ENCODE data around the gene LRRC1. TPM values are rescaled to one million over a fixed set of nuclear protein-coding genes. Genes with fewer than 3 reads are reported as not detected.
A peak's percentile ranks its signal among the peaks of the same experiment; 100 is the strongest.

LRRC1 gene
- 1 to 10 TPM; 2.3 to 3.1 TPM for total RNA-seq

GRCh38 chr6:53794720-53795339 lies at the start of gene LRRC1:
LRRC1 (plus strand) TSS chr6:53795005; CDS start chr6:53795257, 252 bp downstream.
- Mint-ChIP-seq H3K9me3 (ENCODE audit: low read depth) (no peaks in the 10 kb centered on the region), H3K27me3 (peaks cover 22% of the 10 kb centered on the region), H3K36me3 (ENCODE audit: low read depth) (no peaks in the 10 kb centered on the region), H3K4me1 (peaks cover 17% of the 10 kb centered on the region), H3K4me3 (peak within 1 kb of the TSS; percentile 90), H3K27ac (peak within 1 kb of the TSS; percentile 83)
- ATAC-seq (peak; percentile 75), DNase-seq (peak; percentile 90)
- intact Hi-C loops (cut with DNase I, micrococcal nuclease): loop anchor here (1.0 to 10.0 kb wide), 9 partner anchors 142 to 1498 kb away; partner anchors contain the start of genes GCLC (in 1 of the 2) and PAQR8 (in 1 of the 2)
- CTCF ChIA-PET: interaction anchor here (1.7 to 3.2 kb wide), 3 partner anchors 22 to 161 kb away, joined by 4 to 17 read pairs (median 5); no protein-coding TSS in a partner anchor
- POLR2A ChIA-PET: interaction anchor here (0.6 kb wide), 1 partner anchor 308 kb away, joined by 3 read pairs; no protein-coding TSS in a partner anchor

DNA sequence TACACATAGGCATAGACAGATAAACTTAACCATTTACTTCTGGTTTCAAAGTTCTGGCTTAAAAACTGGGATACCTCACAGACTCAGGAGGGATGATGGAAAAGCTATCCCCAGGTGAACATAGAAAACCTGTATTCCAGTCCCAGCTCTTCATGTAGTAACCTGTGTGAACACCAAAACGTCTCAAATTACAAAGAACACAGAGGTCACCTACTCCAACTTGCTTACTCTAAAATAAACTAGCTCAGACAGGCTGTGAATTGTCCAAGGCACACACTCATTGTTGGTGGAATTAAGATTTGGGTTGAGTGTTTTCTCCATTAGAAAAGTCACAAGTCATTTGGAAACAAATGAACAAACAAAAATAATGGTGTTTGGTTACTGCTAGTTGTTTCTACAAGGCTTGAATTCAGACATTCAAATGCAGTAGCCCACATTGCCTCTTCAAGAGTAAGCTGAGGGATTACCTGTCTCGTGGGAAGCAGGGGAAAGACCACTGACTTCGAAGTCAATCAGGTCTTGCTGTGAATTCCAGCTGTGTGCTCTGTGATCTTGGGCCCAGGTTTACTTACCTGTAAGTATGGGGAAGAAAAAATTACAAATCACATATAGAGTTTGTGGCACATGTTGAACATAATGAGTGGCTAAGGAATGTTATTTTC lies 48.2 kb upstream of the LRRC1 start:
- H3K27ac Mint-ChIP-seq: no peak overlapping the region
- intact Hi-C loops (cut with DNase I, micrococcal nuclease): no loop called here
- peaks cover 3% of the 10 kb centered on the region for H3K4me1 Mint-ChIP-seq
- H3K27me3 Mint-ChIP-seq: no peaks in the 10 kb centered on the region
- no peaks in the 10 kb centered on the region for H3K9me3 Mint-ChIP-seq (ENCODE audit: low read depth)
- no peaks in the 10 kb centered on the region for H3K36me3 Mint-ChIP-seq (ENCODE audit: low read depth)
- no peak for DNase-seq
- ChIA-PET POLR2A (no interaction called here), CTCF (interaction anchor here (0.7 kb wide), 1 partner anchor 487 kb away, joined by 3 read pairs; no protein-coding TSS in a partner anchor)
- no peak overlapping the region for H3K4me3 Mint-ChIP-seq
- no peak for ATAC-seq

- H3K4me1 Mint-ChIP-seq: no peaks in the 10 kb centered on the region
- H3K36me3 Mint-ChIP-seq (ENCODE audit: low read depth): no peaks in the 10 kb centered on the region
- ChIA-PET CTCF (interaction anchor here (0.8 to 1.3 kb wide), 3 partner anchors 21 to 106 kb away, joined by 3 read pairs; no protein-coding TSS in a partner anchor), POLR2A (no interaction called here)
- intact Hi-C loops (cut with DNase I, micrococcal nuclease): no loop called here
- no peak overlapping the region for H3K4me3 Mint-ChIP-seq
- no peak for DNase-seq
- no peak for ATAC-seq
- no peaks in the 10 kb centered on the region for H3K9me3 Mint-ChIP-seq (ENCODE audit: low read depth)
- peaks cover 2% of the 10 kb centered on the region for H3K27me3 Mint-ChIP-seq
- H3K27ac Mint-ChIP-seq: no peak overlapping the region
These were observed 44.7 kb upstream of the LRRC1 start for GRCh38 chr6:53750052-53750650.

- ChIA-PET CTCF (no interaction called here), POLR2A (no interaction called here)
- H3K36me3 Mint-ChIP-seq (ENCODE audit: low read depth): no peaks in the 10 kb centered on the region
- no peaks in the 10 kb centered on the region for H3K4me1 Mint-ChIP-seq
- ATAC-seq (no peak), DNase-seq (no peak)
- H3K27ac Mint-ChIP-seq: no peak overlapping the region
- peaks cover 2% of the 10 kb centered on the region for H3K27me3 Mint-ChIP-seq
- H3K9me3 Mint-ChIP-seq (ENCODE audit: low read depth): no peaks in the 10 kb centered on the region
- H3K4me3 Mint-ChIP-seq: no peak overlapping the region
- intact Hi-C loops (cut with DNase I, micrococcal nuclease): no loop called here
These were observed 43.4 kb upstream of the LRRC1 start for GRCh38 chr6:53751417-53751816.

DNA sequence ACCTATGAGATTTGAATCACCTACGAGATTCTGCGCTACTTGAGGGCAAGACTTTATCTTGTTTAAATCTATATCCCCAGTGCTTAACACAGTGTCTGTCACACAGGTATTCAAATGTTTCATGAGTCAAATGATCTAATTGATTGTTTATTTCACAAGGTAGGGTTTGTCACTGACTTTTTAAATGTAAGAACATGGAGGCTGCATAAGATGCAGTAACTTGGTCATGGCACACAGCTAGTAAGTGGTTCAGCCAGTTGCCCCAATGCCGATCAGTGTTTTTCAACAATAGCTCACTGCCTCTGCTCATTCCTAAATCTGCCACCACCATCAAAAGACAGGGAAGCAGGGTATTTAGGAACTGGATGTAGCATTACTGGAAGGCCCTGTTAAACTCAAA lies 42.4 kb upstream of the LRRC1 start:
- H3K27me3 Mint-ChIP-seq: peaks cover 2% of the 10 kb centered on the region
- ChIA-PET CTCF (interaction anchor here (1.0 kb wide), 1 partner anchor 25 kb away, joined by 4 read pairs; no protein-coding TSS in a partner anchor), POLR2A (no interaction called here)
- no peaks in the 10 kb centered on the region for H3K36me3 Mint-ChIP-seq (ENCODE audit: low read depth)
- ATAC-seq (no peak), DNase-seq (no peak)
- no peak overlapping the region for H3K27ac Mint-ChIP-seq
- H3K4me1 Mint-ChIP-seq: no peaks in the 10 kb centered on the region
- H3K9me3 Mint-ChIP-seq (ENCODE audit: low read depth): no peaks in the 10 kb centered on the region
- no peak overlapping the region for H3K4me3 Mint-ChIP-seq
- intact Hi-C loops (cut with DNase I, micrococcal nuclease): no loop called here

- Mint-ChIP-seq H3K27ac (no peak overlapping the region), H3K9me3 (ENCODE audit: low read depth) (no peaks in the 10 kb centered on the region), H3K4me3 (no peak overlapping the region), H3K36me3 (ENCODE audit: low read depth) (no peaks in the 10 kb centered on the region), H3K27me3 (peaks cover 2% of the 10 kb centered on the region), H3K4me1 (no peaks in the 10 kb centered on the region)
- POLR2A ChIA-PET: no interaction called here
- CTCF ChIA-PET: interaction anchor here (1.0 kb wide), 1 partner anchor 26 kb away, joined by 4 read pairs; no protein-coding TSS in a partner anchor
- intact Hi-C loops (cut with DNase I, micrococcal nuclease): no loop called here
- no peak for ATAC-seq
- no peak for DNase-seq
These were observed 41.9 kb upstream of the LRRC1 start for GRCh38 chr6:53752856-53753255.

DNA sequence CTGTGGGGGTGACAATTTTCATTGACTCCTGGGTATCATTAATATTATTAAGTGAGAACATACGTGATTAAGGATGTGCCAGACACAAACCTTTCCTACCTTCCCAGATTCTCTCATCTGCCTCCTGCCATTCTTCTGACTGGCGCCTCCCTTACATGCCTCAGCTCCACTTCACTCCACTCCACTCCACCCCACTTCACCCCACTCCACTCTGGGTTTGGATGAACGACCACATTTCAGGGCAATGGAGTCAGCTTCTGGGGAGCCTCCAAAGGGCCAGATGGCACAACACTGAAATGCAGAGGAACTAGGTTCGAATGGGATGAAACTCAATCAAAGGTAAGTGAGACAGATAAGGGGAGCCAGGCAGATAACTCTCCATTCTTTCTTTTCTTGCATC lies 40.5 kb upstream of the LRRC1 start:
- no peaks in the 10 kb centered on the region for H3K4me1 Mint-ChIP-seq
- no peak overlapping the region for H3K27ac Mint-ChIP-seq
- no peaks in the 10 kb centered on the region for H3K36me3 Mint-ChIP-seq (ENCODE audit: low read depth)
- ChIA-PET POLR2A (no interaction called here), CTCF (no interaction called here)
- intact Hi-C loops (cut with DNase I, micrococcal nuclease): no loop called here
- peaks cover 2% of the 10 kb centered on the region for H3K27me3 Mint-ChIP-seq
- H3K4me3 Mint-ChIP-seq: no peak overlapping the region
- no peak for DNase-seq
- ATAC-seq: no peak
- H3K9me3 Mint-ChIP-seq (ENCODE audit: low read depth): no peaks in the 10 kb centered on the region

GRCh38 chr6:53756396-53756795 lies 38.4 kb upstream of the LRRC1 start:
- Mint-ChIP-seq H3K27me3 (peaks cover 2% of the 10 kb centered on the region), H3K27ac (no peak overlapping the region), H3K4me3 (no peak overlapping the region), H3K4me1 (no peaks in the 10 kb centered on the region), H3K9me3 (ENCODE audit: low read depth) (no peaks in the 10 kb centered on the region), H3K36me3 (ENCODE audit: low read depth) (no peaks in the 10 kb centered on the region)
- no peak for ATAC-seq
- intact Hi-C loops (cut with DNase I, micrococcal nuclease): no loop called here
- ChIA-PET CTCF (no interaction called here), POLR2A (no interaction called here)
- no peak for DNase-seq

- ATAC-seq (no peak), DNase-seq (no peak)
- Mint-ChIP-seq H3K27ac (no peak overlapping the region), H3K27me3 (peaks cover 3% of the 10 kb centered on the region), H3K36me3 (ENCODE audit: low read depth) (no peaks in the 10 kb centered on the region), H3K4me3 (no peak overlapping the region), H3K4me1 (no peaks in the 10 kb centered on the region), H3K9me3 (ENCODE audit: low read depth) (no peaks in the 10 kb centered on the region)
- POLR2A ChIA-PET: no interaction called here
- intact Hi-C loops (cut with DNase I, micrococcal nuclease): no loop called here
- CTCF ChIA-PET: no interaction called here
These were observed 36.3 kb upstream of the LRRC1 start for GRCh38 chr6:53758496-53758895.

GRCh38 chr6:53761036-53761435 lies 33.8 kb upstream of the LRRC1 start:
- intact Hi-C loops (cut with DNase I, micrococcal nuclease): no loop called here
- H3K4me3 Mint-ChIP-seq: no peak overlapping the region
- CTCF ChIA-PET: interaction anchor here (0.8 kb wide), 1 partner anchor 318 kb away, joined by 3 read pairs; no protein-coding TSS in a partner anchor

GRCh38 chr6:53765270-53765669 lies 29.5 kb upstream of the LRRC1 start:
- no peaks in the 10 kb centered on the region for H3K4me1 Mint-ChIP-seq
- H3K27me3 Mint-ChIP-seq: peaks cover 5% of the 10 kb centered on the region
- no peak for ATAC-seq
- no peak overlapping the region for H3K4me3 Mint-ChIP-seq
- no peak for DNase-seq
- H3K36me3 Mint-ChIP-seq (ENCODE audit: low read depth): no peaks in the 10 kb centered on the region
- H3K27ac Mint-ChIP-seq: no peak overlapping the region
- POLR2A ChIA-PET: no interaction called here
- CTCF ChIA-PET: interaction anchor here (1.4 kb wide), 1 partner anchor 47 kb away, joined by 3 read pairs; no protein-coding TSS in a partner anchor
- intact Hi-C loops (cut with DNase I, micrococcal nuclease): no loop called here
- no peaks in the 10 kb centered on the region for H3K9me3 Mint-ChIP-seq (ENCODE audit: low read depth)

More at GRCh38 chr6:53761036-53761435, 33.8 kb upstream of the LRRC1 start:
- H3K4me1 Mint-ChIP-seq: no peaks in the 10 kb centered on the region
- H3K36me3 Mint-ChIP-seq (ENCODE audit: low read depth): no peaks in the 10 kb centered on the region
- no peak for ATAC-seq
- H3K27me3 Mint-ChIP-seq: peaks cover 5% of the 10 kb centered on the region
- no peak overlapping the region for H3K27ac Mint-ChIP-seq
- DNase-seq: no peak
- POLR2A ChIA-PET: no interaction called here
- no peaks in the 10 kb centered on the region for H3K9me3 Mint-ChIP-seq (ENCODE audit: low read depth)
